NCI-H2029 (cell line): ENCODE measurements around the gene TEAD4.

Experiments used
- DNase-seq: peaks from one replicate; lab custom pipeline; 2025; lab: John Stamatoyannopoulos, UW

The TEAD4 gene

DNA sequence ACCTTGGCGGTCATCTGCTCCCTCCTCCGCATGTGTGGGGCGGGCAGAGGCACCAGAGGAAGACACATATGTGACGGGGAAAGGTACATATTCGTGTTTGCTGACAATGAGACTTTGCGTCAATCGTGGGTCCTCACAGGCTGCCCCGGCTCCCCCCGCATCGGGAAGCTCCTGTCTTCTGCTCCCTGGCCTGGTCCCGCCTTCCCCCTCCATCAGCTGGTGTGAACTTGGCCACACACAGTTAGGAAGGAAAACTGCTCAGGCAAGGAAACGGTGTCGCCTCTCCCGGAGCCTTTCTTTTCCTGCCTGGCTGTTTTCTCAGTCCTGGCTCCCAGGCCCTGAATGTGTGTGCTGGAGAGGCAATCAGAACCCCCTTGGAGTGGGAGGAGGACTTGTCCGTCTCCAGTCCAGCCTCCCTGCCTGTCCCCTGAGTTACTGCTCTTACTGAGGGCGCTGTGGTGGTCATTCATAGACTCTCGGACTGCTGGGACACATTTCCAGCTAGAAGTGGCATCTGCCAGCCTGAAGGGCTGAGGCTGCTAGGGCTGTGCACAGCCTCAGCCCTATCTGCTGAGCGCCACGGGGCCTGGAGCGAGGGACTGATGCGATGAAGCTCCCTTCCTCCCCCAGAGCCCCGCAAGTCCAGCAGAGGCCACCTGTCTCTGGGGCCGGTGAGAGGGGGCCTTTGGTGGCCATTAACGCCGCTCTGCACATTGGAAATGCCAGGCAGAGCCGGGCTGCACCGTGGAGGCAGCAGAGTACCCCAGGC is 73.8 kb downstream of the TEAD4 start:
- DNase-seq, result no peak

DNA sequence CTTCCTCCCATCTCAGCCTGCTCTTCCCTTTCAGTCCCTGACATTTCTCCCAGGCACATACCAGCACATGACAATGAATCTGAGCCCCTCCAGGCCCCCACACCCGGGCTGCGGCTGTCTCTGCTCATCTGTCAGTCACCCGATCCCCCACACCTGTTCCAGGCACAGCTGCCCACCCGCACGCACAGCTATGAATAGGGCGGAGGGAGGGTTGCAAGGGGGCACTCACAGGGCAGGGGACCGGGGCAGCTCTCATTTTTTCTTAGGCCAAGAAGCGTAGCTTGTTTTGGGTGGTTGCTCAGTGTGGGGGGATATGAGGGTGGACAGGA is 74.3 kb downstream of the TEAD4 start:
- no peak for DNase-seq

DNA sequence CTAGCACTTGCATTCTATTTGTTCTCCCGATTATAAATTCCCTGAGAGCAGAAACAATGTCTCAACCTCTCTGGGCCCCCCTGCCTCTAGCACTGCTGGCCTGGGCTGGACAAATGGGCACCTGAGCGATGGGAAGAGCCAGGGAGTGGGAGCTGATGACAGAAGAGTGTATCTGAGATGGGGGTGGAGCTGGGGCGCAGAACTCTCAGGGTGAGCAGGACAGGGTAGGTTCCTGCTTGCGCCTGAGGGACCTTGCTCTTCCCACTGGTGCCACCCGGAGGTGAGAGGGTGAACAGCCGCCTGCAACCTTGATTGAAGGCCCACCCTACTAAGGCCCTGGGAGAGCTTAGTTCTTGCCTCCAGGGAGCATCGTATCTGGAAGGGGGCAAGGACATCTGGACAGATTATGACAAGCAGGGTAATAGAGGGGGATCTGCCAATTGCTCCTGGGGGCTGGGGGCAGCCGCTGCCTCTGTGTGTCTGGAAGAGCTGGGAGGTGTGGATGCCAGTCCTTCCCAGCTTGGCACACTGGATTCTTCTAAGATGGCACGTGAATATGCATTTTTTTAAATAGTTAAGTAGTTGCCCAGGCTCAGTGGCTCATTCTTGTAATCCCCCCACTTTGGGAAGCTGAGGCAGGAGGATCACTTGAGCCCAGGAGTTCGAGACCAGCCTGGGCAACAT is 75.0 kb downstream of the TEAD4 start:
- peak; percentile 36 for DNase-seq

GRCh38 chr12:3035171-3035570 is 76.0 kb downstream of the TEAD4 start:
- no peak for DNase-seq

GRCh38 chr12:3035815-3036702 is 76.9 kb downstream of the TEAD4 start:
- no peak for DNase-seq

GRCh38 chr12:3036901-3037600 is 77.9 kb downstream of the TEAD4 start:
- DNase-seq, result no peak

DNA sequence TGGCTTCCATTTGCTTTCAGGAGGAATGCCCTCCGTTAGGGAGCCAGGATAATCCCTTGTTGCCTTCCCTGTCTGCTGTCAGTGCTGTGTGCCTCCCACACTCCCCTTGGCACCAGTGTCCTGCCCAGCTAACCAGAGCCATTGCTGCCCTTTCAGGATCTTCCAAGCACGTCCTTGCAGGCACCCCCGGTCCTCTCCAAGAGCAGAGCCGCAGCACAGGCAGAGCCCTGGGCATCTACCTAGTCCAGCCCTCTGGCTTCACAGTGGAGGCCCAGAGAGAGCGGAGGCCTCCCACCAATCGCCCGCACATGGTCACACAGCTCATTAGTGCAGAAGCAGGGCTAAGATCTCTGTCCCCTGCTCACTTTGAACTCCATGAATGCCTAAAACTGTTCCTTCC is 79.0 kb downstream of the TEAD4 start:
- no peak for DNase-seq

DNA sequence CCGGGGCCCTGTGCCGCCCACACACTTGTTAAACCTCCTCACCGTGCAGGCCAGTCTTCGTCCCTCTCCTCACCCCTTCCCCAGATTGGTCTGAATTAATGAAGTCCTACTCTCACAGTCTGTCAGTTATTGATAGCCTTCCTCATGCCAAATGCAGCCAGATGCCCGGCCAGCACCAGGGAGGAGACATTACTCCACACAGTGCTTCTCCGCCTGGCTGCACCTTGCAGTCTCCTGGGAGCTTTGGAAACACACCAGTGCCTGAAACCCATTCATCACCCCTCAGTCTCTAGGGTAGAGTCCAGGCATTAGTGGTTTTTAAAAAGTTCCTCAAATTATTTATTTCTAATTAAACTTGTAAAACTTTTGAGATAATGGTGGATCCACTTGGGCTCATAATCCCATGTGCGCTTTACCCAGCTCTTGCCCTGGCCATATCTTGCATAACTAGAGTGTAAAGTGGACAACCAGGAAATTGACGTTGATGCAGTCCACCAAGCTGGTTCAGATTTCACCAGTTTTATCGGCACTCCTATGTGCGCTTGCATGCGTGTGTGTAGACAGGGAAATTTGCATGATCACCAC is 79.8 kb downstream of the TEAD4 start:
- DNase-seq, result no peak

GRCh38 chr12:3040026-3040656 is 80.9 kb downstream of the TEAD4 start:
- no peak for DNase-seq

- no peak for DNase-seq
Measured at GRCh38 chr12:3040663-3041544, 81.7 kb downstream of the TEAD4 start.

- peak; percentile 85 for DNase-seq
Measured at GRCh38 chr12:3041558-3042164, 82.5 kb downstream of the TEAD4 start.

DNA sequence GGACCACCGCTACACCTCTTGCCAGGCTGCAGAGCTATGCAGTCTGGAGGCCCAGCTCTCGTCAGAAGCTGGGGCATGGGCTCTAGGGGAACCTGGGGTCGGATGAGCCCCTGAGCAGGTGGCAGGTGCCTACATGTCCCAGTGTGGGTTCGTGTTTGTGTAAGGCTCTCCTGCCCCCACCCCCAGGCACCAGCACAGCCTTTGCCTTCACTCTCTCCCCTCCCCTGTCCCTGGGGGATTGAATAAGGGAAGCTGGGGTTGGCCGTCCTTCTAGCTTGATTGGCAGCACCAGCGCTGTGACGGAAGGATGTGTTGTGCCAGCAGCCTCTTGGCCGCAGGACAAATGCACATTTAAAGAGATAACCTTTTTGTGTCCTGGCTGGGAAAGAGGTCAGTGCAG is 83.2 kb downstream of the TEAD4 start:
- DNase-seq, result no peak

GRCh38 chr12:3042826-3043225 is 83.6 kb downstream of the TEAD4 start:
- DNase-seq, result no peak

DNA sequence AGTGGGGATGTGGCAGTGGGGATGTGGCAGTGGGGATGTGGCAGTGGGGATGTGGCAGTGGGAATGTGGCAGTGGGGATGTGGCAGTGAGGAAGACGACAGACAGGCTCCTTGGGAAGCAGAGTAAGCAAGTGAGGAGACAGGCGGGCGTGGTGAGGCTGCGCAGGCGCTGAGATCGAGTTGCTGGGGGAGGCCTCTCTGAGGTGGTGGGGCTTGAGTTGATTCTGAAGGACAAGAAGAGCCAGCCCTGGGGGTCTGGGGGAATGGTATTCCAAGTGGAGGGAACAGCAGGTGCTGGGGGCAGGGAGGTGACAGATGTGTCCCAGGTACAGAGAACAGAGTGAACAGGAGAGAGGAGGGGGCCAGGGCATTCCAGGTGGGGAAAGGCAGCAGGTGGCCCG is 84.2 kb downstream of the TEAD4 start:
- DNase-seq, result no peak

DNA sequence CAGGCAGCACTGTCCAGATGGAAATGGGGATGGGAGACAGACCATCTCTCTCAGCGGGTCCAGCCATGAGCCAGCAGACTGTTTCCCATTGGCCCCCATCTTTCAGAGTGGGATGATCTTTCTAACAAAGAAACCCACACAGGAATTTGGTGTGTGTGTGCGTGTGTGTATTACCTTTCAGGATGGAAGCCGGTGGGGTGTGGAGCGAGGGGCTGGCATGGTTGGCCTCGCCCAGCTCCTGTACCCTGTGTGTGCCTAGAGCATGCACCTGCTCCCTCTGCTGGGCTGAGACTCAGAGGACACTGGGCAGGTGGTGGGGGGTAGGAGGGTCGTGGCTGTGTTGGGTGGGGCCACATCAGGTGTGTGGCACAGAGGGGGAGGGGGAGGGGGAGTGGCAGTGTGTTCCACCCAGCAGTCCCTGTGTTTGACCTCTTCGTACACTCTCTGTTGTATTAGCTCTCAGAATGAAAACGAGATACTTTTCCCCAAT is 85.0 kb downstream of the TEAD4 start:
- no peak for DNase-seq

DNA sequence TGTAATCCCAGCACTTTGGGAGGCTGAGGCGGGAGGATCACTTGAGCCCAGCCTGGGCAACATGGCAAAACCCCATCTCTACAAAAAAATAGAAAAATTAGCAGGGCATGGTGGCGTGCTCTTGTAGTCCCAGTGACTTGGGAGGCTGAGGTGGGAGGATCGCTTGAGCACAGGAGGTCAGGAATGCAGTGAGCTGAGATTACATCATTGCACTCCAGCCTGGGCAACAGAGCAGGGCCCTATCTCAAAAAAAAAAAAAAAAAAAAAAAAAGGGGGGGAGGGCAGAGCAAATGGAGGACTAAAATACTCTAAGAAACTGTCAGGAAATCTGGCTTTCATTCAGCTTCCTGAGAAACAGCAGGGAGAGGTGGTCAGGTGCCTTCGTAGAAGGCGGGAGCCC is 86.3 kb downstream of the TEAD4 start:
- no peak for DNase-seq

DNA sequence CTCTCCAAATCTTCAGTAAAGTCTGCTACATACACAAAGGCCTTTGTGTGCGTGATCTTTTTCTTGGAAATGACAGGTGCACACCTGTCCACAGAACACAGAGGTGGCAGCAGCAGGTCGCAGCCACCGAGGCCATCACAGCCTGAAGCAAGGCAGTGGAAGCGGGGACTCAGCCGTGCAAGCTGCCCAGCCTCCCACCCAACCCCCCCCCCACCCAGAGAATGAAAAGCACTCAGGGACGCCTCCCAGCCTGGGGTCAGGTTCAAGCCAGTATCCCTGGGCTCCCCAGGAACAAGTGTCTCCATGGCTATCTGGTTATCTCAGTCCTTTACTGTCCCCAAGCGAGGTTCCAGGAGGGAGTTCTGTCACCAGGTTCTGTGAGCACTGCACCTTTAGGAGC is 86.8 kb downstream of the TEAD4 start:
- DNase-seq, result no peak

GRCh38 chr12:3046441-3047200 is 87.4 kb downstream of the TEAD4 start:
- no peak for DNase-seq

GRCh38 chr12:3047961-3048360 is 88.8 kb downstream of the TEAD4 start:
- DNase-seq, result peak; percentile 12
